Uterus (tissue), 2 donors: ENCODE results near the gene SEMA6B.

Experiments
- CTCF ChIP-seq, 4 experiments: fragments of 200-600 bp in 2 of 4; fragments of 450-650 bp in 2 of 4; sonication (generic) in 2 of 4; IDR thresholded peaks; one replicate each; pipeline ENCODE4 v1.5.1; 2016 to 2019; ENCODE audit warnings: antibody characterized with exemption in 4 of 4, mild to moderate bottlenecking in 2 of 4, moderate library complexity in 1 of 4
- POLR2A ChIP-seq, 2 donors: fragments of 450-650 bp; IDR thresholded peaks; one replicate each; pipeline ENCODE4 v1.6.1; 2016; ENCODE audit warnings: antibody characterized with exemption in 2 of 2, mild to moderate bottlenecking in 1 of 2, moderate library complexity in 1 of 2

DNA sequence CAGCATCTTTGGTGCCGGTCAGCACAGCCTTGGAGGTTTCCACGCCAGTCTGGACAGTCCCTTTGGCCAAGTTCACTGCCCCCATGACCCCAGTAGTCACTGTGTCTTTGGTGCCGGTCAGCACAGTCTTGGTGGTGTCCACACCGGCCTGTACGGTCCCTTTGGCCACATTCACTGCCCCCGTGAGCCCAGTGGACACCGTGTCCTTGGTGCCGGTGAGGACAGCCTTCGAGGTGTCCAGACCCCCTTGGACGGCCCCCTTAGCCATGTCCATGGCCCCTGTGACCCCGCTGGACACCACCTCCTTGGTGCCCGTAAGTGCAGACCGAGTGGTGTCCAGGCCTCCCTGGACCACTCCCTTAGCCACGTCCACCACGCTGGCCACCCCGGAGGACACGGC lies 46.2 kb downstream of the SEMA6B start:
- TF ChIP-seq POLR2A (IDR thresholded peaks at IDR 0.05), result no peak
- no peak for TF ChIP-seq CTCF (IDR thresholded peaks at IDR 0.05)
